Measurements from ENCODE around the gene QSOX1. TPM values are rescaled to one million over a fixed set of nuclear protein-coding genes. Genes with fewer than 3 reads are reported as not detected.
"Not testable (repeated sequence)": the region's sequence is repeated elsewhere in the genome, so short reads cannot be mapped to it uniquely, and the experiment has no call there.

The QSOX1 gene
- total RNA-seq, 2 donors from 2014 or later: 226 to 328 TPM

- intact Hi-C loops (cut with DNase I): no loop called here
- DNase-seq: no peak
- no peak for ATAC-seq
These were observed 43.5 kb downstream of the QSOX1 start for GRCh38 chr1:180198196-180198595.

- ATAC-seq (no peak), DNase-seq (no peak)
- intact Hi-C loops (cut with DNase I): no loop called here
These were observed 43.9 kb downstream of the QSOX1 start for GRCh38 chr1:180198611-180199010.

- DNase-seq: no peak
- no peak for ATAC-seq
- intact Hi-C loops (cut with DNase I): no loop called here
These were observed 44.3 kb downstream of the QSOX1 start for GRCh38 chr1:180199018-180199417.

- DNase-seq (no peak), ATAC-seq (no peak)
- intact Hi-C loops (cut with DNase I): no loop called here
These were observed 47.0 kb downstream of the QSOX1 start for GRCh38 chr1:180201451-180202200.

DNA sequence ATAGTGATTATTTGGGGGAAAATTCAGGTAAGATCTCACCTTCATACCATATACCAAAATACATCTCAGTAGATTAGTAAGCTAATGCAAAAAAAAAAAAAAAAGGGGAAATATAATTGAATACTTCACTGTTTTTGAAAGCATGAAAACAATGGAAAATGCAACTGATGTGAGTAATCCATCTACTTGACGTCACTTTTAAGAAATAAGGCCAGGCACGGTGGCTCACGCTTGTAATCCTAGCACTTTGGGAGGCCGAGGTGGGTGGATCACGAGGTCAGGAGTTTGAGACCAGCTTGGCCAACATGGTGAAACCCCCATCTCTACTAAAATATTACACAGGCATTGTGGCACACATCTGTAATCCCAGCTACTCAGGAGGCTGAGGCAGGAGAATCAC, 47.9 kb downstream of the QSOX1 start:
- DNase-seq; ATAC-seq; intact Hi-C loops (cut with DNase I): not testable (repeated sequence)

- intact Hi-C loops (cut with DNase I): no loop called here
- ATAC-seq (no peak), DNase-seq (no peak)
These were observed 49.6 kb downstream of the QSOX1 start for GRCh38 chr1:180204231-180204630.

GRCh38 chr1:180206581-180206980, 51.9 kb downstream of the QSOX1 start:
- no peak for DNase-seq
- no peak for ATAC-seq
- intact Hi-C loops (cut with DNase I): no loop called here

DNA sequence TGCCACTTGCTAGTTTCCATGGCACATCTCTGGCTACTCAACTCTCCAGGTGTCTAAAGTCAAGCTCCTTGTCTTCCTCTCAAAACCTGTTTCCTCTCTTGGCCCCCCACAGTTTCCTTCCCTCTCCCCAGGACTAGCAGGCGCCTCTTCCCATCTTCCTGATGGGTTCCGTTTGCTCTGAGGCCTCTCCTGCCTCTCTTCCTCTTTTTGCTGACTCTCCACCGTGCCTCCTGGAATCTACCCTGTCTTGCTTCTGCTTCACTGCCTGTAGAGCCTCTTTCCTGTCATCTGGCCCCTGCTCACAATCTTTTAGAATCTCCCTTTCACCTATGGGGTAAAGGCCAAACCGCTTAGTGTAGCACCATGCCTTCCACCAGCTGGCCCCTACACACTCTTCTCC, 53.6 kb downstream of the QSOX1 start:
- no peak for ATAC-seq
- intact Hi-C loops (cut with DNase I): no loop called here
- DNase-seq: no peak

DNA sequence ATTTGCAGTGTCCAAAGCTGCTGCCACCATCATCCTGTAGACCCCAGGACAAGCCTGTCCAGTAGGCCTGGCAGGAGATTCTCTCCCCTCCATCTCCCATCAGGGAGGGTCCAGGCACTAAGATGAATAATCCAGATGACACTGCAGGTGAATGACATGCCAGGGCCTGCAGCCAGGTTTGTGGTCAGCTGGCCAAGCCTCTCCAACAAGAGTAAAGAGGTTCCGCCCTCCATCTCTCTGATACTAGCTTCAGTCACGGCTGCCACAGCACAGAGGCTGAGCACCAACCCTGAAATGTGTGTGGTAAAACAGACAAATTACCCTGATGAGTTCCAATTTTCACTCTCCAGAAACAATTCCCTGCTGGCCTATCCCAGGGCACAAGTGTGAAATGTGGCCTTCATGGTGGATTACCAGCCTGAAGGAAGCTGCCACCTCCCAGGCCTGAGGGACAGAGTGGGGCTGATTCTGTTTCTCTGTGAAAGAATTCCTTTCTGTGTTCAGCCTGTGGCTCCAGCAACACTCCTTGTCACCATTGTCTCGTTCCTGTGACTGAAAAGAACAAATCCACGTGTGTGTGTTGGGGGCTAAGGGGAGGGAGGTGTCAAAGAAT, 55.4 kb downstream of the QSOX1 start:
- DNase-seq (no peak), ATAC-seq (no peak)
- intact Hi-C loops (cut with DNase I): no loop called here

GRCh38 chr1:180211156-180211859, 56.6 kb downstream of the QSOX1 start:
- DNase-seq (no peak), ATAC-seq (no peak)
- intact Hi-C loops (cut with DNase I): no loop called here

- DNase-seq (no peak), ATAC-seq (no peak)
- intact Hi-C loops (cut with DNase I): no loop called here
These were observed 57.2 kb downstream of the QSOX1 start for GRCh38 chr1:180211860-180212229.

DNA sequence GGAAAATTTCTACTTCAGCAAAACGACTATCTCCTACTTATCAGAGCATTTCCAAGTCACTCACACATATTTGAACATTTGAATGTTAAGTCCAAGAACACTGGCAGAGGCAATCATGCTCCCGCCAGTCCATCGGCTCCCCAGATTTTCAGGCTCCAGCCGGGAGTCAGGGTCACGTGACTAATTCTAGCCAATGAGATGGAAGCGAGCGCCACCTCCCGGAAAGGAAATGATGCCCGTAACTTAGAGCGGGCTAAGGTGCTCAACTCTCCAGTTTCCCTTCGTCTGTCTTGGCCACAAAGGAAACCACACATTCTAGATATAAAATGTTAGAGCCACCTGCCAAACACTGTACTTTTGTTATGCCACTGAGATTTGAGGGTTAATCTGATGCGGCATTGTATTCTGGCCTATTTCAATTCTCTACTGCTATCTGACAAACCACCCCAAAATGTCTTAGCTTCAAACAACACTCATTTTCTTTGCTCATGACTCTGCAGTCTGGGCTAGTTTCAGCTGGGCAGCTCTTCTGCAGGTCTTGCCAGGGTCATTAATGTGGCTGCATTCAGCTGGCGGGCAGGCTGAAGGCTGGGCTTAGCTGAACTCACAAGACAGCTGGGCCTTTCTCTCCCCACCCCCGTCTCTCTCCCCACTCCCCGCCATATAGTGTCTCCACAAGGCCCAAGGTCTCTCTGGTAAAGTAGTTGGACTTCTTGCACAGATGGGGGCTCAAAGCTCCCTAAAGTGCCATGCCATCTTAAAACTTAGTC, 58.9 kb downstream of the QSOX1 start:
- DNase-seq (no peak), ATAC-seq (no peak)
- intact Hi-C loops (cut with DNase I): no loop called here

GRCh38 chr1:180215856-180216625, 61.4 kb downstream of the QSOX1 start:
- DNase-seq (no peak), ATAC-seq (no peak)
- intact Hi-C loops (cut with DNase I): no loop called here

DNA sequence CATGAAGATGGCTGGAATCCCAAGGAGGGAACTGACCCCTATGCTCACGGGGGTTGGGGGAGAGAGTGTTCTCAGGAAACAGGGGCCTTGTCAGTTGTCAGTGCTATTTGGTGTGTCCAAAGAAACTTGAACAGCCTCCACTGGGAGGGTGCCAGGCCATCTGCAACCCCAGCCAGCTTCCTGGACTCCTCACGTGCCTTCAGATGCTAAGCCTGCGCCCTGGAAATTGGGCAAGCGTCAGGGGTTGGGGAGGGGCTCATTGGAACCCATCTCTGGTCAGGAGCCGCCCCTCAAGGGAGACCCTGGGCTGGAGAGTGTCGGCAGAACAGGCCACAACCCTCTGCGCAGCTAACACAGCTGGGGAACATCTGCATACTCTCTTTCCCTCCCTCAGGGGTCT, 62.3 kb downstream of the QSOX1 start:
- ATAC-seq: no peak

GRCh38 chr1:180218806-180219765, 64.4 kb downstream of the QSOX1 start:
- ATAC-seq: no peak
- DNase-seq: no peak
- intact Hi-C loops (cut with DNase I): no loop called here

More for the DNA sequence above, 62.3 kb downstream of the QSOX1 start:
- DNase-seq: no peak
- intact Hi-C loops (cut with DNase I): no loop called here

DNA sequence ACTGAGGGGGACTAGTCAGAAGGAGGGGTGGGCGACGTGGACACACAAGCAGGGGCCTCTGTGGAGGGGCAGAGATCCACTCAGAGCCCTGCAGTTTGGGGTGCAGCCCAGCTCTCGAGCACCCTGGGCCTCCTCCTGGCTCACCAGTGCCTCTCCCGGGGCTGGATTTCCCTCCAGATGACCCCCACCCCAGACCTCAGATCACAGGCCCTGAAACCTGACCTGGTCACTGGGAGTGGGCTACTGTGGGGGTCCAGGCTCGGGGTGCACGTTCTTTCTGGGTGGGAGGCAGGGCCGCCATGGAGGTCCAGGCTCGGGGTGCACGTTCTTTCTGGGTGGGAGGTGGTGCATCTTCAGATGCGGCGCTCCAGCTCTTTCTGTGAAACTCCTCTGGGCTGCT, 65.1 kb downstream of the QSOX1 start:
- ATAC-seq: no peak
- intact Hi-C loops (cut with DNase I): no loop called here
- no peak for DNase-seq

- intact Hi-C loops (cut with DNase I): no loop called here
- no peak for ATAC-seq
- no peak for DNase-seq
These were observed 66.8 kb downstream of the QSOX1 start for GRCh38 chr1:180221462-180221861.

DNA sequence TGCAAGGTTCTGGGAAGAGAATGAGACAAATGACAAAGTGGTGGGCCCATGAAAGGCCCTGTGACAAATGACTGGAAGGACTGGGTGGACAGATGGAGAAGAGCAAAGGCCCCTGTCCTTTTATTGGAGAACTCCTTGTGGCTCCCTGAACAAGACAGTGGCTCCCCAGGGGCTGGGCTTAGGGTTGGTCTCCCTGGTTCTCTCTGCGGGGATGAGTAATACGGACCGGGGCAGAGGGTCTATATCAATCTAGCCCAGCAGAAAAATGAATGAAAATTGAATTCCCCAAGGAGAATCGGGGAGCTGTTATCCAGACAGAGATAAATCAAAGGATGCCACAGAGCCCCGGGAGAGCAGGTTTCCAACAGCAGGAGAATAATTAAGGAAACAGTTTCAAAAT, 70.2 kb downstream of the QSOX1 start:
- ATAC-seq: no peak
- no peak for DNase-seq
- intact Hi-C loops (cut with DNase I): no loop called here
